OCI-LY1 (cell line): Measurements from ENCODE around the gene TTC19.

Experiments used
- H2AFZ ChIP-seq: fragments of 200-600 bp; sonication (generic), shearing (Covaris generic); 2 replicates; pipeline ENCODE4 v1.6.0; 2014; ENCODE audit warnings: antibody characterized with exemption, mild to moderate bottlenecking, low read length
- H3F3A ChIP-seq: fragments of 200-600 bp; sonication (generic), shearing (Covaris generic); 2 replicates; pipeline ENCODE4 v1.6.0; 2014; ENCODE audit warnings: mild to moderate bottlenecking, antibody characterized with exemption, low read length, moderate library complexity; ENCODE audit not compliant: insufficient read depth
- H3K27ac ChIP-seq: fragments of 200-600 bp; sonication (generic); 2 replicates; pipeline ENCODE4 v1.5.1; 2014; ENCODE audit warnings: low read length, mixed run types, mild to moderate bottlenecking, low read depth; ENCODE audit not compliant: poor library complexity, severe bottlenecking
- H3K27me3 ChIP-seq: fragments of 200-600 bp; sonication (generic); 2 replicates; pipeline ENCODE4 v1.6.0; 2014; ENCODE audit warnings: antibody characterized with exemption, mild to moderate bottlenecking, low read length, moderate library complexity; ENCODE audit not compliant: insufficient read depth
- H3K36me3 ChIP-seq: fragments of 200-600 bp; sonication (generic); 2 replicates; pipeline ENCODE4 v1.6.1; 2014; ENCODE audit warnings: mild to moderate bottlenecking, antibody characterized with exemption, low read length, moderate library complexity, mixed read lengths; ENCODE audit not compliant: insufficient read depth
- H3K4me1 ChIP-seq: fragments of 200-600 bp; sonication (generic); 2 replicates; pipeline ENCODE4 v1.5.1; 2014; ENCODE audit warnings: mild to moderate bottlenecking, low read length, moderate library complexity; ENCODE audit not compliant: insufficient read depth, severe bottlenecking
- H3K4me2 ChIP-seq: fragments of 200-600 bp; sonication (generic), shearing (Covaris generic); 2 replicates; pipeline ENCODE4 v1.6.1; 2014; ENCODE audit warnings: low read length
- H3K4me3 ChIP-seq: fragments of 200-600 bp; sonication (generic); 2 replicates; pipeline ENCODE4 v1.5.1; 2014; ENCODE audit warnings: low read length, low read depth, mild to moderate bottlenecking, mixed read lengths; ENCODE audit not compliant: poor library complexity, severe bottlenecking
- H3K79me2 ChIP-seq: fragments of 200-600 bp; shearing (Covaris generic); 2 replicates; pipeline ENCODE4 v1.6.1; 2016; ENCODE audit warnings: mixed run types, low read length, mixed read lengths; ENCODE audit not compliant: insufficient read depth
- H3K9ac ChIP-seq: fragments of 200-600 bp; sonication (generic), shearing (Covaris generic); 2 replicates; pipeline ENCODE4 v1.6.1; 2014; ENCODE audit warnings: mild to moderate bottlenecking, low read length, mixed read lengths
- H3K9me2 ChIP-seq: fragments of 200-600 bp; sonication (generic), shearing (Covaris generic); 2 replicates; pipeline ENCODE4 v1.6.1; 2014; ENCODE audit warnings: low read depth, mild to moderate bottlenecking, low read length, mixed read lengths
- H3K9me3 ChIP-seq: fragments of 200-600 bp; shearing (Covaris generic); 2 replicates; pipeline ENCODE4 v1.6.1; 2014; ENCODE audit warnings: low read length, mixed read lengths
- H4K20me1 ChIP-seq: fragments of 200-600 bp; sonication (generic), shearing (Covaris generic); 2 replicates; pipeline ENCODE4 v1.6.0; 2016; ENCODE audit warnings: mild to moderate bottlenecking, low read length; ENCODE audit not compliant: insufficient read depth
- CTCF ChIP-seq: fragments of 200-600 bp; sonication (generic), shearing (Covaris generic); IDR thresholded peaks from 2 replicates; pipeline ENCODE4 v1.5.1; 2017; ENCODE audit warnings: mild to moderate bottlenecking, antibody characterized with exemption, low read length, moderate library complexity, mixed read lengths
- EZH2 ChIP-seq: fragments of 200-600 bp; sonication (generic), shearing (Covaris generic); IDR thresholded peaks from 2 replicates; pipeline ENCODE4 v1.8.0; 2017; ENCODE audit warnings: borderline replicate concordance, mixed run types, mild to moderate bottlenecking, antibody characterized with exemption, low read length, moderate library complexity, mixed read lengths

Gene TTC19

GRCh38 chr17:16026895-16027294, 27.3 kb downstream of the TTC19 start:
- no peaks in the 10 kb centered on the region for H4K20me1 ChIP-seq
- no peaks in the 10 kb centered on the region for H3K9me2 ChIP-seq
- H3K36me3 ChIP-seq = peaks cover 97% of the 10 kb centered on the region
- no peaks in the 10 kb centered on the region for H3K9me3 ChIP-seq
- no peak overlapping the region for H2AFZ ChIP-seq
- no peak overlapping the region for H3K4me3 ChIP-seq
- TF ChIP-seq EZH2 (no peak), CTCF (no peak)
- no peaks in the 10 kb centered on the region for H3K79me2 ChIP-seq
- no peak overlapping the region for H3K27ac ChIP-seq
- H3F3A ChIP-seq = no peaks in the 10 kb centered on the region
- no peak overlapping the region for H3K4me2 ChIP-seq
- no peaks in the 10 kb centered on the region for H3K27me3 ChIP-seq
- no peak overlapping the region for H3K9ac ChIP-seq
- no peaks in the 10 kb centered on the region for H3K4me1 ChIP-seq

GRCh38 chr17:16027708-16028584, 28.3 kb downstream of the TTC19 start:
- Histone ChIP-seq H2AFZ (no peak overlapping the region), H3K79me2 (no peaks in the 10 kb centered on the region), H3K9me3 (no peaks in the 10 kb centered on the region), H3K27me3 (no peaks in the 10 kb centered on the region), H3K27ac (no peak overlapping the region), H3K9me2 (no peaks in the 10 kb centered on the region), H4K20me1 (no peaks in the 10 kb centered on the region), H3K9ac (no peak overlapping the region), H3K4me3 (no peak overlapping the region), H3K36me3 (peaks cover 100% of the 10 kb centered on the region), H3K4me1 (no peaks in the 10 kb centered on the region), H3K4me2 (no peak overlapping the region), H3F3A (no peaks in the 10 kb centered on the region)
- TF ChIP-seq CTCF (no peak), EZH2 (no peak)

- no peaks in the 10 kb centered on the region for H3K9me2 ChIP-seq
- H3K27ac ChIP-seq = no peak overlapping the region
- peaks cover 100% of the 10 kb centered on the region for H3K36me3 ChIP-seq
- H3K4me1 ChIP-seq = no peaks in the 10 kb centered on the region
- H4K20me1 ChIP-seq = no peaks in the 10 kb centered on the region
- no peaks in the 10 kb centered on the region for H3F3A ChIP-seq
- H3K4me2 ChIP-seq = no peak overlapping the region
- H3K9ac ChIP-seq = no peak overlapping the region
- TF ChIP-seq CTCF (no peak), EZH2 (no peak)
- no peak overlapping the region for H2AFZ ChIP-seq
- H3K79me2 ChIP-seq = no peaks in the 10 kb centered on the region
- no peaks in the 10 kb centered on the region for H3K9me3 ChIP-seq
- H3K27me3 ChIP-seq = no peaks in the 10 kb centered on the region
- no peak overlapping the region for H3K4me3 ChIP-seq
These were observed 34.2 kb downstream of the TTC19 start for GRCh38 chr17:16033729-16034349.
